Effector memory CD8-positive, alpha-beta T cell (primary cell): Measurements from ENCODE around the gene DAZAP1.

Experiments
- ATAC-seq: fragments of 150-1000 bp; cut with Tn5 transposase; replicated peaks from 2 replicates; pipeline ENCODE4 v1.10.0; 2021; ENCODE audit warnings: mild to moderate bottlenecking, moderate library complexity
- DNase-seq, 3 experiments: peaks; one replicate each; pipeline ENCODE4 v3.0.0; 2021
- H3K27ac Mint-ChIP-seq, 2 donors: one replicate each; pipeline ENCODE4 v1.8.0; 2022; ENCODE audit warnings: mild to moderate bottlenecking in 2 of 2, mixed read lengths in 2 of 2, moderate library complexity in 2 of 2
- H3K27me3 Mint-ChIP-seq, 2 donors: one replicate each; pipeline ENCODE4 v1.8.0; 2022; ENCODE audit warnings: mixed read lengths in 2 of 2
- H3K36me3 Mint-ChIP-seq: one replicate; pipeline ENCODE4 v1.8.0; 2022; ENCODE audit warnings: mild to moderate bottlenecking, moderate library complexity, mixed read lengths; ENCODE audit not compliant: insufficient read depth
- H3K4me1 Mint-ChIP-seq, 2 donors: one replicate each; pipeline ENCODE4 v1.8.0; 2022; ENCODE audit warnings: low read depth in 2 of 2, mixed read lengths in 2 of 2
- H3K4me3 Mint-ChIP-seq, 2 donors: one replicate each; pipeline ENCODE4 v1.8.0; 2022; ENCODE audit warnings: mild to moderate bottlenecking in 2 of 2, mixed read lengths in 2 of 2, moderate library complexity in 2 of 2
- H3K9me3 Mint-ChIP-seq, 2 donors: one replicate each; pipeline ENCODE4 v1.8.0; 2022; ENCODE audit warnings: mixed read lengths in 2 of 2

DAZAP1 gene

DNA sequence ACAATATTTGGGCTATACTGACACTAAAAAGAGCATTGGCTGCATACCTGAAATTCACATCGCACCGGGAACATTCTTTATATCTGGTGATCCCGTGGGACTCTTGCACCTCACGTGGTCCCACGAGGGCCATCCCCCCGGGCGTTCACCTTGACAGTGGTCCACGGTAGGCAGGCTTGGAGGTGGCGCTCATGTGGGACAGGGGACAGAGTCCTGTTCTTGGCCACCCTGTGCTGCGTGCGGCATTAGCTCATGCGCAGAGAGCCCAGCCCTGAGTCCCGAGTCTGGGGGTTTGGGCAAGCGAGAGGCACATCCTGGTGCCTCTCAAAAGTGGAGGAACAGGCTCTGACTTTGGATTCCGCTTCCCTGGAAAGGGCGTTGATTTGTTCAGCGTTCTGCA is 13.5 kb upstream of the DAZAP1 start:
- ATAC-seq (no peak), DNase-seq (no peak)
- no peaks in the 10 kb centered on the region for H3K27me3 Mint-ChIP-seq
- no peak overlapping the region for H3K27ac Mint-ChIP-seq
- H3K36me3 Mint-ChIP-seq: peaks cover 40% of the 10 kb centered on the region
- H3K9me3 Mint-ChIP-seq: no peaks in the 10 kb centered on the region
- H3K4me1 Mint-ChIP-seq: peaks cover 0 to 7% of the 10 kb centered on the region in 2 donors
- H3K4me3 Mint-ChIP-seq: no peak overlapping the region

DNA sequence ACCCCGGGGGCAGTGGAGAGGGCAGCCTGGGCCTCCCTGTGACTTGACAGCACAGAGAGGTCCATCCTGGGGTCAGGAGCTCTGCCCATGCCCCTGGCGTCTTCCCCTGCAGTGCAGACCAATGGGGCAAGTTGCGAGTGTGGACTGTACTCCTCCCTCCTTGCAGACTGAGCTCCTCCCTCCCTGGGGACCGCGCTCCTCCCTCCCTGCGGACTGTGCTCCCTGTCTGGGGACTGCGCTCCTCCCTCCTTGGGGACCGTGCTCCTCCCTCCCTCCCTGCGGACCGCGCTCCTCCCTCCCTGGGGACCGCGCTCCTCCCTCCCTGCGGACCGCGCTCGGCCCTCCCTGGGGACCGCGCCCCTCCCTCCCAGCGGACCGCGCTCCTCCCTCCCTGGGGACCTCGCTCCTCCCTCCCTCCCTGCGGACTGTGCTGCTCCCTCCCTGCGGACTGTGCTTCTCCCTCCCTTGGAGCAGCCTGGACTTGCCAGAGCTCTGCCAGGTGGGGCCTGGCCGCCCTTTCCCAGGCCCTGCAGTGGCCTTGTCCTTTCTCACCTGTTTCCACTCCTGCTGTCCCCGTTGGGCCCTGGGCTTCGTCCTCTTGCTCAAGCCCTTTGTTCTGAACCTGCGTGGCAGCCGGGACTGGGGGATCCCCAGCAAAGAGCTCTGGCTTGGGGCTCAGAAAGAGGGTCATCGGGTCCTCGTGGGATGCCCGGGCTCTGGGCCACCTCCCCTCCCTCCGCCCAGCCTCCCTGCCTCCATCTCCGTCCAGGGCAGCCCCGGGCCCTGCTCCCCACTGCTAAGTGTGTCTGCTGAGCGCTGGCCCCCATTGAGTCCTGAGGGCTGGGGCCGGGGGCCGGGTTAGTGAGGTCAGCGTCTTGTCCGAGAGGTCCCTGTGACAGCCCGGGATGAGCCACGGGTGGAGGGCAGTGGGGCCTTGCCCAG is 12.9 kb upstream of the DAZAP1 start:
- Mint-ChIP-seq H3K4me3 (no peak overlapping the region), H3K4me1 (peaks cover 0 to 7% of the 10 kb centered on the region in 2 donors), H3K9me3 (no peaks in the 10 kb centered on the region), H3K36me3 (peaks cover 37% of the 10 kb centered on the region), H3K27ac (no peak overlapping the region), H3K27me3 (no peaks in the 10 kb centered on the region)
- DNase-seq (no peak), ATAC-seq (no peak)

GRCh38 chr19:1395194-1396018 is 12.0 kb upstream of the DAZAP1 start:
- Mint-ChIP-seq H3K27ac (no peak overlapping the region), H3K4me3 (no peak overlapping the region), H3K4me1 (peaks cover 0 to 6% of the 10 kb centered on the region in 2 donors), H3K27me3 (no peaks in the 10 kb centered on the region), H3K36me3 (peaks cover 32% of the 10 kb centered on the region), H3K9me3 (no peaks in the 10 kb centered on the region)
- no peak for ATAC-seq
- no peak for DNase-seq

DNA sequence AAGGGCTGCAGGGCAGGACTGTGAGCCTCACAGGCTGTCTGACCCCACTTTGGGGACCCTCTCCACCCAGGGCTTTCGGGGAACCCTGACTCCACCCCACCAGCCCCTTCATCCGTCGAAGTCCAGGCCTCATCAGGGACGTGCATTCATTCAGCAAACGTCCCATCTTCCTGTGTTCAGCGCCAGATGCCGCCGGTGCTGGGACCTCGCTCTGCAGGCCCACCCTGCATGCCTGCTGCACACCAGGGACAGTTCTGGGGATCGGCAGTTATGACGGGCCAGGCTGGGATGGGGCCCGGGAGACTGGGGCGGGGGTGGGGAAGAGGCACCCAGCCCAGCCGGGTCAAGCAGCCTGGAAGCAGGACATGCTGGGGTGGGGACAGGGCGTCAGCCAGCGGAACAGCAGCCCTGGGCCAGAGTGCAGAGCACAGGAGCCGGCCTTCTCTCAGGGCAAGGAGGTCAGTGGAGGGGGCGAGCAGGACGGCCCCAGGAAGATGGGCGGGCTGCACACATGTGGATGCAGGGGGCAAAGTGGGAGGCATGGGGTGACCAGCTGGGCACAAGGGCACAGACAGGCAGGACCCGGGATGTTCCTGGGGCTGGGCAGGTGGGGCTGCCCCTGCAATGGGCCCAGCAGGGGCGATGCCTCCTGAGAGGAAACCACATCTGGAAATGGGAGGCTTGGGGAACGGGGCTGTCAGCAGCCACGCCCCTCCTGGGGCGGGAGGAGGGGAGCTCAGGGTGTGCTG is 11.2 kb upstream of the DAZAP1 start:
- Mint-ChIP-seq H3K4me3 (no peak overlapping the region), H3K27me3 (no peaks in the 10 kb centered on the region), H3K27ac (peak overlapping the region in 1 of 2 donors; percentile 15), H3K9me3 (no peaks in the 10 kb centered on the region), H3K4me1 (peaks cover 0 to 5% of the 10 kb centered on the region in 2 donors), H3K36me3 (peaks cover 27% of the 10 kb centered on the region)
- no peak for ATAC-seq
- no peak for DNase-seq

GRCh38 chr19:1396768-1397679 is 10.4 kb upstream of the DAZAP1 start:
- Mint-ChIP-seq H3K27me3 (no peaks in the 10 kb centered on the region), H3K27ac (peak overlapping the region in 1 of 2 donors; percentile 15), H3K9me3 (no peaks in the 10 kb centered on the region), H3K36me3 (peaks cover 20% of the 10 kb centered on the region), H3K4me1 (peaks cover 0 to 5% of the 10 kb centered on the region in 2 donors), H3K4me3 (no peak overlapping the region)
- DNase-seq (no peak), ATAC-seq (no peak)

DNA sequence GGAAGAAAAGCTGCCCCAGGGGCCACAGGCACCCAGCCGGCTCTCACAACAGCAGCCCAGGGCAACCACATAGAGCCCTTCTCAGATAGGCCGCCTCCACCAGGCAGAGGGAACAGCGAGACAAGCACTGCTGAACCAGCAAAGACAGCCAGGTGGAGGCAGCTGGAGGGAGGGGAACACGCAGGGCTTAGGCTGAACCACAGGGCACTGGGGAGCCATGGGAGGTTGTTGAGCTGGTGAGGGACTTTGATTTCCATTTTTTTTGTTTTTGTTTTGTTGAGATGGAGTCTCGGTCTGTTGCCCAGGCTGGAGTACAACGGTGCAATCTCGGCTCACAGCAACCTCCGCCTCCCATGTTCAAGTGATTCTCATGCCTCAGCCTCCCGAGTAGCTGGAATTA is 9.5 kb upstream of the DAZAP1 start:
- no peak overlapping the region for H3K27ac Mint-ChIP-seq
- ATAC-seq (no peak), DNase-seq (no peak)
- H3K27me3 Mint-ChIP-seq: peaks cover 4 to 6% of the 10 kb centered on the region in 2 donors
- no peak overlapping the region for H3K4me3 Mint-ChIP-seq
- peaks cover 0 to 7% of the 10 kb centered on the region in 2 donors for H3K4me1 Mint-ChIP-seq
- no peaks in the 10 kb centered on the region for H3K9me3 Mint-ChIP-seq
- H3K36me3 Mint-ChIP-seq: peaks cover 12% of the 10 kb centered on the region

DNA sequence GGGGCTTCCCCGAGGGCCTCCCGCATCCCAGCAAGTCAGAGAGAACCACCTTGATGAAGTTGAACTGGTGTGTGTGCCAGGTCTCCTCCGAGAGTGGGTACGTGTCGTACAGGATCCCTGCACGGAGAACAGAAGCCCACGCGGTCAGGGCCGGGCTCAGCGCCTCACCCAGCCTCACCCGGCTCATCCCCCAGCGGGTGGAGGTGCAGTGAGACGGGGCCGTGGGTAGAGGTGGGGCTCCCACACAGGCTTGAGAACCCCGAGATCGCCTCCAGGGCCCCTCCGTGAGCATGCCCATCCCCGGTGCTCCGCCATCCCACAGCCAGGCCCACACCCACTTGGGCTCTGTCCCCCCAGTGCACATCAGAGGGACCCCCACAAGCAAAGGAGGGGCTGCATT is 8.3 kb upstream of the DAZAP1 start:
- DNase-seq (no peak), ATAC-seq (no peak)
- no peaks in the 10 kb centered on the region for H3K9me3 Mint-ChIP-seq
- H3K36me3 Mint-ChIP-seq: peaks cover 5% of the 10 kb centered on the region
- no peak overlapping the region for H3K27ac Mint-ChIP-seq
- H3K27me3 Mint-ChIP-seq: peaks cover 6 to 14% of the 10 kb centered on the region in 2 donors
- H3K4me3 Mint-ChIP-seq: peak overlapping the region in 1 of 2 donors; percentile 27
- peaks cover 0 to 8% of the 10 kb centered on the region in 2 donors for H3K4me1 Mint-ChIP-seq

- H3K36me3 Mint-ChIP-seq: peaks cover 5% of the 10 kb centered on the region
- H3K27me3 Mint-ChIP-seq: peaks cover 6 to 14% of the 10 kb centered on the region in 2 donors
- peaks cover 0 to 8% of the 10 kb centered on the region in 2 donors for H3K4me1 Mint-ChIP-seq
- no peaks in the 10 kb centered on the region for H3K9me3 Mint-ChIP-seq
- H3K4me3 Mint-ChIP-seq: peak overlapping the region in 1 of 2 donors; percentile 65
- ATAC-seq (no peak), DNase-seq (no peak)
- H3K27ac Mint-ChIP-seq: no peak overlapping the region
These were observed 7.6 kb upstream of the DAZAP1 start for GRCh38 chr19:1399745-1400144.

GRCh38 chr19:1400281-1401137 is 6.9 kb upstream of the DAZAP1 start:
- Mint-ChIP-seq H3K9me3 (no peaks in the 10 kb centered on the region), H3K36me3 (peaks cover 5% of the 10 kb centered on the region), H3K27me3 (peaks cover 6 to 14% of the 10 kb centered on the region in 2 donors), H3K4me1 (peaks cover 0 to 8% of the 10 kb centered on the region in 2 donors), H3K4me3 (peak overlapping the region; percentile 65 to 66), H3K27ac (no peak overlapping the region)
- ATAC-seq (peak; percentile 33), DNase-seq (no peak)

DNA sequence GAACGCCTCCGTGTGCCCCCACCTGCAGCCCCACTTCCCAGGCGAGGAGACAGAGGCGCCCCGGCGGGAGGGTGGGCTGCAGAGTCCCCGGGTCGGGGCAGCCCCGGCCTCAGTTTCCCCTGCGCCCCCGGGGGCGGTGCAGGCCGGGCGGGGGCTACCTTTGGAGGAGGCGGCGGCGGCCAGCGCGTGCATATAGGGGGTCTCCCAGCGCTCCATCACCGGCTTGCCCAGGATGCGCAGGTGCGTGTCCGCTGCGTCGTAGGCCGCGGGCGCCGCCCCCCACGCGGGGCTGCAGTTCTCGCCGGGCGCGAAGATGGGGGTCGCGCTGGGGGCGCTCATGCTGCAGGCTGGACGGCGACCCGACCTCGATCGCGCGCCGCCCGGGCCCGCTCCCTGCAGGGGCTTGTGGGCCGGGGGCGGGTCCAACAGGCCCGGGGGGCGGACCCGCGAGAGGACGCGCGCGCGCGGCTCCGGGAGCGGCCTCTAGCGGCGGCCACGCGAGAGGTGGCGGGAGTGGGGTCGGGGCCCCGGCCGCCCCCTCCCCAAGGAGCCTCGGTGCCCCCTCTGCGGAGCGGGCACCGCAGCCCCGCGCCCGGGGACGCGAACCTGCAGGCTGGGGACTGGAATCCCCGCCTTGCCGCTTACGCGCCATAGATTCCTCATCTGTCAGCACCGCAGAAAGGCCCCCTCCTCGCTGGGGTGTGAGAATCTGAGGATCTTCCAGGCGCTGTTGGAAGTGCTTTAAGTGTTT is 6.1 kb upstream of the DAZAP1 start, which contains the start of gene GAMT:
Gene GAMT (minus strand): TSS at position 405 of the 751 bp plus-strand sequence. CDS start 66 bp downstream, at position 339.
- Mint-ChIP-seq H3K36me3 (peaks cover under 1% of the 10 kb centered on the region), H3K4me1 (peaks cover under 1 to 7% of the 10 kb centered on the region in 2 donors), H3K4me3 (peak within 1 kb of the TSS; percentile 65 to 67), H3K27me3 (peaks cover 6 to 14% of the 10 kb centered on the region in 2 donors), H3K9me3 (no peaks in the 10 kb centered on the region), H3K27ac (no peak within 1 kb of the TSS)
- ATAC-seq (peak; percentile 85), DNase-seq (peak in 2 of 3 experiments; percentile 25 to 41)

DNA sequence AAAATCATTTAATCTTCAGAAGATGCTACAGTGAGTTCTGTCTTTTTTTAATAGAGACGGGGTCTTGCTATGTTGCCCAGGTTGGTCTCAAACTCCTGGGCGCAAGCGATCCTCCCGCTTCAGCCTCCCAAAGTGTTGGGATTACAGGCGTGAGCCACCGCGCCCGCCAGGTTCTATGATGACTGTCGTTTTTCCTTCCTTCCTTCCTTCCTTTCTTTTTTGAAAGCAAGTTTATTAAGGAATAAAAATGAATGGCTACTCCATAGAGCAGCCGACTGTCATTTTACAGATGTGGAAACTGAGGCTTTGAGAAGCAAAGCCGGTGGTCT is 5.5 kb upstream of the DAZAP1 start:
- peaks cover 6 to 14% of the 10 kb centered on the region in 2 donors for H3K27me3 Mint-ChIP-seq
- peaks cover 5% of the 10 kb centered on the region for H3K36me3 Mint-ChIP-seq
- H3K9me3 Mint-ChIP-seq: no peaks in the 10 kb centered on the region
- peaks cover 5 to 11% of the 10 kb centered on the region in 2 donors for H3K4me1 Mint-ChIP-seq
- peak overlapping the region; percentile 42 to 62 for H3K4me3 Mint-ChIP-seq
- no peak overlapping the region for H3K27ac Mint-ChIP-seq
- DNase-seq (no peak), ATAC-seq (no peak)
